Measurements from ENCODE around the gene ERCC1. TPM values are rescaled to one million over a fixed set of nuclear protein-coding genes. Genes with fewer than 3 reads are reported as not detected.
A peak's percentile ranks its signal among the peaks of the same experiment; 100 is the strongest.

Gene ERCC1
- polyA plus RNA-seq, 1 of the 3 experiments (the other 2 are of a cell fraction), result 95.3 TPM

DNA sequence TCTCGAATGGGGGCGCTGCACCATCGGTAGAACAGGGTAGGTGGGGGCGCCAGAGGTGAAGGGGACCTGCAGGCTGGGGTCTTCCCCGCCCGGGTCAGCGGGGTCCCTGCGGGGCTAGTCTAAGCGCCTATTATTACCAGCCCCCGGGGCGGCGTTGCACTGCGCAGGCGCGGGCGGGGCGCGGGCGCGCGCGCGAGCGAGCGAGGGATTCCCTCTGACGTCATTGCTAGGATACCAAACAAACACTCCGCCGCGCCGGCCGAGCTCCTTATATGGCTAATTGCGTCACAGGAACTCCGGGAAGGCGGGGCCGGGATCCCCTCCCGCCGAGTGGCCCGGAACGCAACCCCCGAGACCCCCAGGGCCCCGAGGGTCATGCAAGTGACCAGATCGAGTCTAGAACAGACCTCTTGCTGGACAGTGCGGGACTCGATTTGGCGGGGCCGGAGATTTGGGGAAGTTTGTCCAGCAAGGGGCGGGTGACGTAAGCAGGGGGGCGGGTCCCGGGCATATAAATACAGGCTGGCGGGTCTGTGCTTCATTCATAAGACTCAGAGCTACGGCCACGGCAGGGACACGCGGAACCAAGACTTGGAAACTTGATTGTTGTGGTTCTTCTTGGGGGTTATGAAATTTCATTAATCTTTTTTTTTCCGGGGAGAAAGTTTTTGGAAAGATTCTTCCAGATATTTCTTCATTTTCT lies 43.9 kb upstream of the ERCC1 start, which contains the start of gene FOSB (continued):
- 0 out of 2 replicates have a peak, but pooled peaks have one; percentile 11 for TF ChIP-seq MAX (IDR thresholded peaks at IDR 0.05; ENCODE audit: low read depth)
- TF ChIP-seq RXRA (IDR thresholded peaks at IDR 0.05; ENCODE audit: borderline replicate concordance, low read depth), result no peak
- TF ChIP-seq TAF1 (IDR thresholded peaks at IDR 0.05; ENCODE audit: borderline replicate concordance, low read depth, low read length), result peak; percentile 79; the same call in 1 of the 2 replicates
- 0 out of 2 replicates have a peak, but pooled peaks have one; percentile 11 for TF ChIP-seq TCF12 (IDR thresholded peaks at IDR 0.05)
- TF ChIP-seq JUND (IDR thresholded peaks at IDR 0.05), result no peak; the same call in 1 of the 2 replicates
- TF ChIP-seq TEAD4 (IDR thresholded peaks at IDR 0.05; ENCODE audit: borderline replicate concordance, insufficient read depth), result 0 out of 2 replicates have a peak, but pooled peaks have one; percentile 10
- TF ChIP-seq GABPA (IDR thresholded peaks at IDR 0.05; ENCODE audit: low read depth), result no peak
- TF ChIP-seq EP300 (IDR thresholded peaks at IDR 0.05; ENCODE audit: borderline replicate concordance in 1 of 2, low read depth in 1 of 2, low read length in 1 of 2), result no peak; a peak in 1 of 4 replicates
- TF ChIP-seq CHD2 (IDR thresholded peaks at IDR 0.05; ENCODE audit: low read length, partially characterized antibody), result no peak
- no peak for TF ChIP-seq GATA2 (CRISPR knock-in tag; IDR thresholded peaks at IDR 0.05)
- TF ChIP-seq, protein P1, sequence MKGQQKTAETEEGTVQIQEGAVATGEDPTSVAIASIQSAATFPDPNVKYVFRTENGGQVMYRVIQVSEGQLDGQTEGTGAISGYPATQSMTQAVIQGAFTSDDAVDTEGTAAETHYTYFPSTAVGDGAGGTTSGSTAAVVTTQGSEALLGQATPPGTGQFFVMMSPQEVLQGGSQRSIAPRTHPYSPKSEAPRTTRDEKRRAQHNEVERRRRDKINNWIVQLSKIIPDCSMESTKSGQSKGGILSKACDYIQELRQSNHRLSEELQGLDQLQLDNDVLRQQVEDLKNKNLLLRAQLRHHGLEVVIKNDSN (IDR thresholded peaks at IDR 0.05; ENCODE audit: borderline replicate concordance, low read depth), result no peak
- no peak for TF ChIP-seq YY1 (IDR thresholded peaks at IDR 0.05; ENCODE audit: low read depth)
- TF ChIP-seq POLR2AphosphoS5 (IDR thresholded peaks at IDR 0.05; ENCODE audit: low read depth, low read length), result peak; percentile 75; the same call in 1 of the 2 replicates
- TF ChIP-seq RAD21 (IDR thresholded peaks at IDR 0.05; ENCODE audit: low read length), result no peak
- TF ChIP-seq RFX5 (IDR thresholded peaks at IDR 0.05; ENCODE audit: low read length), result no peak
- no peak for TF ChIP-seq EZH2phosphoT487 (IDR thresholded peaks at IDR 0.05; ENCODE audit: borderline replicate concordance, low read depth)
- no peak for TF ChIP-seq SMC3 (IDR thresholded peaks at IDR 0.05; ENCODE audit: low read depth, low read length)
- peak; percentile 88 for TF ChIP-seq NRF1 (IDR thresholded peaks at IDR 0.05; ENCODE audit: low read depth, low read length)
- TF ChIP-seq, protein P2, sequence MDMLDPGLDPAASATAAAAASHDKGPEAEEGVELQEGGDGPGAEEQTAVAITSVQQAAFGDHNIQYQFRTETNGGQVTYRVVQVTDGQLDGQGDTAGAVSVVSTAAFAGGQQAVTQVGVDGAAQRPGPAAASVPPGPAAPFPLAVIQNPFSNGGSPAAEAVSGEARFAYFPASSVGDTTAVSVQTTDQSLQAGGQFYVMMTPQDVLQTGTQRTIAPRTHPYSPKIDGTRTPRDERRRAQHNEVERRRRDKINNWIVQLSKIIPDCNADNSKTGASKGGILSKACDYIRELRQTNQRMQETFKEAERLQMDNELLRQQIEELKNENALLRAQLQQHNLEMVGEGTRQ (IDR thresholded peaks at IDR 0.05; ENCODE audit: borderline replicate concordance, low read depth, low read length), result no peak
- TF ChIP-seq, protein P3, sequence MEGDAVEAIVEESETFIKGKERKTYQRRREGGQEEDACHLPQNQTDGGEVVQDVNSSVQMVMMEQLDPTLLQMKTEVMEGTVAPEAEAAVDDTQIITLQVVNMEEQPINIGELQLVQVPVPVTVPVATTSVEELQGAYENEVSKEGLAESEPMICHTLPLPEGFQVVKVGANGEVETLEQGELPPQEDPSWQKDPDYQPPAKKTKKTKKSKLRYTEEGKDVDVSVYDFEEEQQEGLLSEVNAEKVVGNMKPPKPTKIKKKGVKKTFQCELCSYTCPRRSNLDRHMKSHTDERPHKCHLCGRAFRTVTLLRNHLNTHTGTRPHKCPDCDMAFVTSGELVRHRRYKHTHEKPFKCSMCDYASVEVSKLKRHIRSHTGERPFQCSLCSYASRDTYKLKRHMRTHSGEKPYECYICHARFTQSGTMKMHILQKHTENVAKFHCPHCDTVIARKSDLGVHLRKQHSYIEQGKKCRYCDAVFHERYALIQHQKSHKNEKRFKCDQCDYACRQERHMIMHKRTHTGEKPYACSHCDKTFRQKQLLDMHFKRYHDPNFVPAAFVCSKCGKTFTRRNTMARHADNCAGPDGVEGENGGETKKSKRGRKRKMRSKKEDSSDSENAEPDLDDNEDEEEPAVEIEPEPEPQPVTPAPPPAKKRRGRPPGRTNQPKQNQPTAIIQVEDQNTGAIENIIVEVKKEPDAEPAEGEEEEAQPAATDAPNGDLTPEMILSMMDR (IDR thresholded peaks at IDR 0.05), result 0 out of 2 replicates have a peak, but pooled peaks have one; percentile 21
- TF ChIP-seq, protein P4, sequence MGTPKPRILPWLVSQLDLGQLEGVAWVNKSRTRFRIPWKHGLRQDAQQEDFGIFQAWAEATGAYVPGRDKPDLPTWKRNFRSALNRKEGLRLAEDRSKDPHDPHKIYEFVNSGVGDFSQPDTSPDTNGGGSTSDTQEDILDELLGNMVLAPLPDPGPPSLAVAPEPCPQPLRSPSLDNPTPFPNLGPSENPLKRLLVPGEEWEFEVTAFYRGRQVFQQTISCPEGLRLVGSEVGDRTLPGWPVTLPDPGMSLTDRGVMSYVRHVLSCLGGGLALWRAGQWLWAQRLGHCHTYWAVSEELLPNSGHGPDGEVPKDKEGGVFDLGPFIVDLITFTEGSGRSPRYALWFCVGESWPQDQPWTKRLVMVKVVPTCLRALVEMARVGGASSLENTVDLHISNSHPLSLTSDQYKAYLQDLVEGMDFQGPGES (IDR thresholded peaks at IDR 0.05; ENCODE audit: low read depth, low read length), result no peak
- TF ChIP-seq RCOR1 (IDR thresholded peaks at IDR 0.05; ENCODE audit: low read length), result no peak
- TF ChIP-seq MEF2A (IDR thresholded peaks at IDR 0.05; ENCODE audit: borderline replicate concordance, low read depth), result no peak
- peak; percentile 71 for TF ChIP-seq SIN3A (IDR thresholded peaks at IDR 0.05; ENCODE audit: borderline replicate concordance, low read depth, low read length)
- TF ChIP-seq, protein P5, sequence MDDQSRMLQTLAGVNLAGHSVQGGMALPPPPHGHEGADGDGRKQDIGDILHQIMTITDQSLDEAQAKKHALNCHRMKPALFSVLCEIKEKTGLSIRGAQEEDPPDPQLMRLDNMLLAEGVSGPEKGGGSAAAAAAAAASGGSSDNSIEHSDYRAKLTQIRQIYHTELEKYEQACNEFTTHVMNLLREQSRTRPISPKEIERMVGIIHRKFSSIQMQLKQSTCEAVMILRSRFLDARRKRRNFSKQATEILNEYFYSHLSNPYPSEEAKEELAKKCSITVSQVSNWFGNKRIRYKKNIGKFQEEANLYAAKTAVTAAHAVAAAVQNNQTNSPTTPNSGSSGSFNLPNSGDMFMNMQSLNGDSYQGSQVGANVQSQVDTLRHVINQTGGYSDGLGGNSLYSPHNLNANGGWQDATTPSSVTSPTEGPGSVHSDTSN (IDR thresholded peaks at IDR 0.05), result peak; percentile 71
- peak; percentile 82 for TF ChIP-seq MXI1 (IDR thresholded peaks at IDR 0.05; ENCODE audit: low read depth, low read length)

Measured in SK-N-SH (cell line).